BE2C (cell line): ENCODE data around the gene KRTAP5-4.

Experiments used
- DNase-seq: peaks from one replicate; pipeline ENCODE4 v3.0.0-alpha.2; 2020
- H3K27me3 ChIP-seq: fragments of 250-450 bp; sonication (Bioruptor Pico); 2 replicates; pipeline ENCODE4 v1.5.1; 2020; ENCODE audit warnings: mild to moderate bottlenecking
- H3K36me3 ChIP-seq: fragments of 250-450 bp; sonication (Bioruptor Pico); 2 replicates; pipeline ENCODE4 v1.5.1; 2020; ENCODE audit warnings: mild to moderate bottlenecking
- H3K4me1 ChIP-seq: fragments of 250-450 bp; sonication (Bioruptor Pico); 2 replicates; pipeline ENCODE4 v1.5.1; 2020
- H3K4me3 ChIP-seq: 2 replicates; pipeline ENCODE4 v1.5.1; 2011; ENCODE audit warnings: low read depth, low read length
- H3K9me3 ChIP-seq: fragments of 250-450 bp; sonication (Bioruptor Pico); 2 replicates; pipeline ENCODE4 v1.5.1; 2020
- CTCF ChIP-seq: IDR thresholded peaks from 2 replicates; pipeline ENCODE4 v1.5.1; 2012; ENCODE audit warnings: mild to moderate bottlenecking, low read depth, low read length

The KRTAP5-4 gene

DNA sequence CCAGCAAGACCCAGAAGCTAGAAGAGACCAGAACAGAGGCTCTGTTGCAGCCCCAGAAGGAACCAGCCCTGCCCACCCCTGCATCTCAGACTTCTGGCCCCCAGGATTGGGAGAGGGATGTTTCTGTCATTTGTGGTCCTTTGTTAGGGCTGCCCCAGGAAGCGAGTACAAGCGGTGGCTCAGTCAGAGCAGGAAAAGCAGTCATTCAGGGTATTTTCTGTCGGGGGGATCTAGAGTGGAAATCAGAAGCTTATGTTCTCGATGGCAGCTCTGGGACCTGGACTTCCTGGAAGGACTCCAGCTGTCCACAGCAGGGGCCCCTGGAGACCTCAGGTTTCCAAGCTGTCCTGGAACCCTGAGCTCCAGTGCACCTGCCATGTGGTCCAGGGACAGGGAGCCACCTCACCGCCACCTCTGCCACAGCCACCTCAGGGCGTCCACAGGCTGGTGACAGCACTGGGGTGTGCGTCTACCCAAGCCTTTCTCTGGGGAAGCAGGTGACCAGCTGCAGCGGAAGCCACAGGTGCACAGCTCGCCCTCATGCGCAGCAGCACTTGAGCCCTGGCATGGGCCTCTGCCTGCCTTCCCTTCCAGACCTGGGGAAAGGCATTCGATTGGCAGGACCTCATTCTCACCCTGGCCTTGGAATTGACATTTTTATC lies 10.2 kb upstream of the KRTAP5-4 start:
- no peaks in the 10 kb centered on the region for H3K9me3 ChIP-seq
- DNase-seq = no peak
- TF ChIP-seq CTCF = no peak
- H3K4me3 ChIP-seq = no peak overlapping the region
- no peaks in the 10 kb centered on the region for H3K27me3 ChIP-seq
- no peaks in the 10 kb centered on the region for H3K36me3 ChIP-seq
- peaks cover 3% of the 10 kb centered on the region; the same call in 1 of the 2 replicates for H3K4me1 ChIP-seq

DNA sequence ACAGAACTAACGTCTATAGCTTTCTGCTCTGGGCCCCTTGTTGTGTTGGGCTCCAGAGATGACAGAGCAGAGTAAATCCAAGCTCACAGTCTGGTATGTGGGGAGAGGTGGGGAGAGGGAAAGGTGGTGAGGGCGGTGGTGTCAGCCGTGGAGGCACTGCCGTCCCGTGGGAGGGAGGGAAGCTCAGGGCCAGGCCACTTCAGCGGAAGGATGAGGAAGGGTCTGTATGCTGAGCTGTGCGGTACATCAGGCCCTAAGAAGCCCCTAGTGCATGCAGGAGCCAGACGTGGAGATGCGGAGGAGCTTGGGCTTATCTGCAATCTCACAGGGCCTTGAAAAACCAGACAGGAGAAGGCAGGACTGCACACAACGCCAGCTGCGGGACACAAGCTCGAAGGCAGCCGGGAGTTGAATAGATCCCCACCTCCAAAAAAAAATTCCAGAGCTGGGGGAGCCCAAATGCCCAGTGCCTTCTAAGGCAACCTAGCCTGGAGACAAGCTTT lies 9.2 kb upstream of the KRTAP5-4 start:
- H3K4me1 ChIP-seq = peaks cover 3% of the 10 kb centered on the region; the same call in 1 of the 2 replicates
- no peak for TF ChIP-seq CTCF
- H3K4me3 ChIP-seq = no peak overlapping the region
- H3K27me3 ChIP-seq = no peaks in the 10 kb centered on the region
- no peaks in the 10 kb centered on the region for H3K36me3 ChIP-seq
- no peak for DNase-seq
- H3K9me3 ChIP-seq = no peaks in the 10 kb centered on the region

GRCh38 chr11:1630271-1630670 lies 8.3 kb upstream of the KRTAP5-4 start:
- DNase-seq = no peak
- TF ChIP-seq CTCF = no peak
- H3K4me3 ChIP-seq = no peak overlapping the region
- no peaks in the 10 kb centered on the region for H3K9me3 ChIP-seq
- H3K4me1 ChIP-seq = peaks cover 3% of the 10 kb centered on the region; the same call in 1 of the 2 replicates
- no peaks in the 10 kb centered on the region for H3K36me3 ChIP-seq
- no peaks in the 10 kb centered on the region for H3K27me3 ChIP-seq

- no peak for DNase-seq
- Histone ChIP-seq H3K36me3 (no peaks in the 10 kb centered on the region), H3K4me3 (no peak within 1 kb of the TSS), H3K27me3 (no peaks in the 10 kb centered on the region), H3K9me3 (no peaks in the 10 kb centered on the region), H3K4me1 (peaks cover 3% of the 10 kb centered on the region; the same call in 1 of the 2 replicates)
- TF ChIP-seq CTCF = no peak
Observed at GRCh38 chr11:1629326-1630185, 7.6 kb upstream of the KRTAP5-4 start, which contains the start of gene KRTAP5-5. KRTAP5-5 (plus strand) TSS chr11:1629775; CDS start chr11:1629841, 66 bp downstream.

- no peaks in the 10 kb centered on the region for H3K36me3 ChIP-seq
- no peaks in the 10 kb centered on the region for H3K9me3 ChIP-seq
- no peak overlapping the region for H3K4me3 ChIP-seq
- H3K4me1 ChIP-seq = peaks cover 3% of the 10 kb centered on the region; the same call in 1 of the 2 replicates
- TF ChIP-seq CTCF = peak; percentile 73
- H3K27me3 ChIP-seq = no peaks in the 10 kb centered on the region
- DNase-seq = peak; percentile 65
Observed at GRCh38 chr11:1628506-1629325, 6.8 kb upstream of the KRTAP5-4 start.
